GM11168 (cell line): ENCODE results near the gene CD37.
"Not testable (repeated sequence)": the region's sequence is repeated elsewhere in the genome, so short reads cannot be mapped to it uniquely, and the experiment has no call there.

ENCODE experiments used
- in situ Hi-C: fragments of 300-500 bp; cut with MboI; formaldehyde crosslinking; loops from one replicate; pipeline ENCODE4 v1.12.0; 2022; ENCODE audit warnings: low sequenced_read_pairs; ENCODE audit not compliant: unreplicated experiment

The CD37 gene

GRCh38 chr19:49371184-49371583, 36.0 kb downstream of the CD37 start:
- in situ Hi-C loops: no loop called here

- in situ Hi-C loops: not testable (repeated sequence)
These were observed 38.0 kb downstream of the CD37 start for GRCh38 chr19:49373174-49373573.

GRCh38 chr19:49374665-49375434, 39.6 kb downstream of the CD37 start:
- in situ Hi-C loops: no loop called here

- in situ Hi-C loops: no loop called here
These were observed 43.3 kb downstream of the CD37 start for GRCh38 chr19:49378512-49378911.

GRCh38 chr19:49380391-49380790, 45.2 kb downstream of the CD37 start:
- in situ Hi-C loops: no loop called here

GRCh38 chr19:49382639-49383038, 47.4 kb downstream of the CD37 start:
- in situ Hi-C loops: no loop called here

- in situ Hi-C loops: no loop called here
These were observed 48.4 kb downstream of the CD37 start for GRCh38 chr19:49383599-49383998.

GRCh38 chr19:49387936-49388372, 52.7 kb downstream of the CD37 start, which contains the start of gene KASH5:
KASH5 (plus strand) TSS chr19:49388249; CDS start chr19:49390884, 2,635 bp downstream.
- in situ Hi-C loops: no loop called here

- in situ Hi-C loops: no loop called here
These were observed 54.2 kb downstream of the CD37 start for GRCh38 chr19:49389406-49389805.
